ENCODE results near the gene FAM161B. TPM values are rescaled to one million over a fixed set of nuclear protein-coding genes. Genes with fewer than 3 reads are reported as not detected.
"Not testable (repeated sequence)": the region's sequence is repeated elsewhere in the genome, so short reads cannot be mapped to it uniquely, and the experiment has no call there.

Gene FAM161B
- total and polyA plus RNA-seq, 2 experiments from 2014 or later: 2.0 to 2.3 TPM

DNA sequence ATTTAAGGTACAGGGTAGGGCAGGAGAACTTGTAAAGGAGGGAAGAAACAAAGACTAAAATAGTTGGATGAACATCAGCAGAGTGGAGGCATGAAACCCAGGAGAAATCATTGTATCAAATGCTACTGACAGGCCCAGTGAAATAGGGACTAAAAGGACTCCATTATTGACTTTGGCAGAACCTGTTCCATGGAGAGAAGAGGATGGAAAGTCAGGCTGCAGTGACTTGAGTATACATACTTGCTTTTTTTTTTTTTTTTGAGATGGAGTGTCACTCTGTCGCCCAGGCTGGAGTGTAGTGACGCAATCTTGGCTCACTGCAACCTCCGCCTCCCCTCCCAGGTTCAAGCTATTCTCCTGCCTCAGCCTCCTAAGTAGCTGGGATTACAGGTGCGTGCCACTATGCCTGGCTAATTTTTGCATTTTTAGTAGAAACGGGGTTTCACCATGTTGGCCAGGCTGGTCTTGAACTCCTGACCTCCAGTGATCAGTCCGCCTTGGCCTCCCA is 55.7 kb downstream of the FAM161B start:
- H3K9me2 ChIP-seq (replicated peaks; ENCODE audit: insufficient read depth); DNase-seq (ENCODE audit: low spot score); H3K4me1 ChIP-seq (ENCODE audit: insufficient read depth); H3K9me3 ChIP-seq (ENCODE audit: low read depth); H2AFZ ChIP-seq; H3K36me3 ChIP-seq (replicated peaks; ENCODE audit: insufficient read depth, low read depth); H3K4me3 ChIP-seq; H3K27me3 ChIP-seq; H3K27ac ChIP-seq; H3K4me2 ChIP-seq: not testable (repeated sequence)
- Histone ChIP-seq H3K79me2 (peaks cover 59% of the 10 kb centered on the region), H4K20me1 (ENCODE audit: insufficient read depth, poor library complexity, severe bottlenecking) (peaks cover 26% of the 10 kb centered on the region)
- 95% methylated on average over 6 of the region's 6 CpGs for WGBS (ENCODE audit: low lambda C conversion rate, missing lambda C conversion rate)

DNA sequence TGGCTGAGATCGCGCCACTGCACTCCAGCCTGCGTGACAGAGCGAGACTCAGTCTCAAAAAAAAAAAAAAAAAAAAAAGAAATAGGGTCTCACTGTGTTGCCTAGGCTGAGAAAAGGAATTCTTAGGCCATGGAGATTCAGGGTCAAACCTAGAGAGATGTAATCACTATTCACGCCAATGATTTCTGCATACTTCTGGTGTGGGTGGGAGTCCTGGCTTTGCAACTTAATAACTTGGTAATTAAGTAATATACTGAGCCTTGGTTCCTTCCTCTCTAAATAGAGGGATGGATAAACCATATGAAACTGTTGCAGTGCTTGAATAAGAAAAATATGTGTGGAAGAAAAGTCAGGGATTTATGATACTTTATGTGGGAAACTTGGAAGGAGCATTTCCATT is 60.5 kb downstream of the FAM161B start:
- H3K4me3 ChIP-seq: no peak overlapping the region
- TF ChIP-seq, protein P1, sequence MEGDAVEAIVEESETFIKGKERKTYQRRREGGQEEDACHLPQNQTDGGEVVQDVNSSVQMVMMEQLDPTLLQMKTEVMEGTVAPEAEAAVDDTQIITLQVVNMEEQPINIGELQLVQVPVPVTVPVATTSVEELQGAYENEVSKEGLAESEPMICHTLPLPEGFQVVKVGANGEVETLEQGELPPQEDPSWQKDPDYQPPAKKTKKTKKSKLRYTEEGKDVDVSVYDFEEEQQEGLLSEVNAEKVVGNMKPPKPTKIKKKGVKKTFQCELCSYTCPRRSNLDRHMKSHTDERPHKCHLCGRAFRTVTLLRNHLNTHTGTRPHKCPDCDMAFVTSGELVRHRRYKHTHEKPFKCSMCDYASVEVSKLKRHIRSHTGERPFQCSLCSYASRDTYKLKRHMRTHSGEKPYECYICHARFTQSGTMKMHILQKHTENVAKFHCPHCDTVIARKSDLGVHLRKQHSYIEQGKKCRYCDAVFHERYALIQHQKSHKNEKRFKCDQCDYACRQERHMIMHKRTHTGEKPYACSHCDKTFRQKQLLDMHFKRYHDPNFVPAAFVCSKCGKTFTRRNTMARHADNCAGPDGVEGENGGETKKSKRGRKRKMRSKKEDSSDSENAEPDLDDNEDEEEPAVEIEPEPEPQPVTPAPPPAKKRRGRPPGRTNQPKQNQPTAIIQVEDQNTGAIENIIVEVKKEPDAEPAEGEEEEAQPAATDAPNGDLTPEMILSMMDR (IDR thresholded peaks at IDR 0.05; ENCODE audit: poor library complexity): no peak
- no peak for TF ChIP-seq EZH2phosphoT487 (IDR thresholded peaks at IDR 0.05; ENCODE audit: low read depth, severe bottlenecking, unreplicated experiment)
- TF ChIP-seq EZH2 (IDR thresholded peaks at IDR 0.05; ENCODE audit: borderline replicate concordance): no peak
- no peak overlapping the region for H2AFZ ChIP-seq
- H3K9me3 ChIP-seq (ENCODE audit: low read depth): no peaks in the 10 kb centered on the region
- H3K27ac ChIP-seq: no peak overlapping the region
- no peak for DNase-seq (ENCODE audit: low spot score)
- peak overlapping the region; percentile 81 for H3K4me2 ChIP-seq
- no peaks in the 10 kb centered on the region for H3K9me2 ChIP-seq (replicated peaks; ENCODE audit: insufficient read depth)
- no peaks in the 10 kb centered on the region for H3K27me3 ChIP-seq
- H3K79me2 ChIP-seq: peaks cover 85% of the 10 kb centered on the region
- peaks cover 39% of the 10 kb centered on the region for H4K20me1 ChIP-seq (ENCODE audit: insufficient read depth, poor library complexity, severe bottlenecking)
- H3K4me1 ChIP-seq (ENCODE audit: insufficient read depth): peaks cover 16% of the 10 kb centered on the region
- H3K36me3 ChIP-seq (replicated peaks; ENCODE audit: insufficient read depth, low read depth): no peaks in the 10 kb centered on the region
- 93% methylated on average over 5 of the region's 5 CpGs for WGBS (ENCODE audit: low lambda C conversion rate, missing lambda C conversion rate)

- H3K79me2 ChIP-seq: peaks cover 84% of the 10 kb centered on the region
- WGBS (ENCODE audit: low lambda C conversion rate, missing lambda C conversion rate): 88% methylated on average over 2 of the region's 2 CpGs
- no peak overlapping the region for H2AFZ ChIP-seq
- TF ChIP-seq EZH2 (IDR thresholded peaks at IDR 0.05; ENCODE audit: borderline replicate concordance) (no peak), EZH2phosphoT487 (IDR thresholded peaks at IDR 0.05; ENCODE audit: low read depth, severe bottlenecking, unreplicated experiment) (no peak)
- TF ChIP-seq, protein P1 (IDR thresholded peaks at IDR 0.05; ENCODE audit: poor library complexity): no peak
- peaks cover 16% of the 10 kb centered on the region for H3K4me1 ChIP-seq (ENCODE audit: insufficient read depth)
- no peaks in the 10 kb centered on the region for H3K36me3 ChIP-seq (replicated peaks; ENCODE audit: insufficient read depth, low read depth)
- no peak overlapping the region for H3K4me3 ChIP-seq
- H3K9me2 ChIP-seq (replicated peaks; ENCODE audit: insufficient read depth): no peaks in the 10 kb centered on the region
- peaks cover 39% of the 10 kb centered on the region for H4K20me1 ChIP-seq (ENCODE audit: insufficient read depth, poor library complexity, severe bottlenecking)
- no peaks in the 10 kb centered on the region for H3K9me3 ChIP-seq (ENCODE audit: low read depth)
- H3K4me2 ChIP-seq: peak overlapping the region; percentile 81
- H3K27me3 ChIP-seq: no peaks in the 10 kb centered on the region
- no peak overlapping the region for H3K27ac ChIP-seq
- DNase-seq (ENCODE audit: low spot score): no peak
Measured at GRCh38 chr14:73888971-73889370, 60.9 kb downstream of the FAM161B start.

DNA sequence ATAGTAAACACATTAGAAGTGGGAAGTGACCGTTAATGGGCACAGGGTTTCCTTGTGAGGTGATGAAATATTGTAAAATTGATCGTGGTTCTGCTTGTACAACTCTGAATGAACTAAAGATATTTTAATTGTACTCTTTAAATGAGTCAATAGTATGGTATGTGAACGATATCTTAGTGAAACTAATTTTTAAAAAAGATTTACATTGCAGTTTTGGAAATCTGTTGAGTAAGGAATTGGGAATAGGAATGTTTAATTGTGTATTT is 61.5 kb downstream of the FAM161B start:
- no peaks in the 10 kb centered on the region for H3K36me3 ChIP-seq (replicated peaks; ENCODE audit: insufficient read depth, low read depth)
- peak overlapping the region; percentile 81 for H3K4me2 ChIP-seq
- H3K79me2 ChIP-seq: peaks cover 78% of the 10 kb centered on the region
- H2AFZ ChIP-seq: no peak overlapping the region
- 49% methylated on average over 3 of the region's 3 CpGs for WGBS (ENCODE audit: low lambda C conversion rate, missing lambda C conversion rate)
- DNase-seq (ENCODE audit: low spot score): no peak
- peaks cover 39% of the 10 kb centered on the region for H4K20me1 ChIP-seq (ENCODE audit: insufficient read depth, poor library complexity, severe bottlenecking)
- peak overlapping the region; percentile 74 for H3K4me3 ChIP-seq
- peaks cover 16% of the 10 kb centered on the region for H3K4me1 ChIP-seq (ENCODE audit: insufficient read depth)
- no peak for TF ChIP-seq EZH2 (IDR thresholded peaks at IDR 0.05; ENCODE audit: borderline replicate concordance)
- TF ChIP-seq, protein P1 (IDR thresholded peaks at IDR 0.05; ENCODE audit: poor library complexity): no peak
- no peak for TF ChIP-seq EZH2phosphoT487 (IDR thresholded peaks at IDR 0.05; ENCODE audit: low read depth, severe bottlenecking, unreplicated experiment)
- H3K9me3 ChIP-seq (ENCODE audit: low read depth): no peaks in the 10 kb centered on the region
- no peaks in the 10 kb centered on the region for H3K27me3 ChIP-seq
- H3K9me2 ChIP-seq (replicated peaks; ENCODE audit: insufficient read depth): no peaks in the 10 kb centered on the region
- peak overlapping the region; percentile 94 for H3K27ac ChIP-seq

Data from hepatocyte (in vitro differentiated cells).